Stimulated activated CD4-positive, alpha-beta T cell treated with anti-CD3 and anti-CD28 coated beads, TNF-alpha, amount 100 ng/mL, for 24 hours (primary cell): ENCODE measurements around the gene BZW2.

ENCODE experiments used
- DNase-seq, 3 experiments: peaks; one replicate each; pipeline ENCODE4 v3.0.0-alpha.2; 2020; ENCODE audit warnings: low read depth in 3 of 3

BZW2 gene

GRCh38 chr7:16645593-16646471 is at the start of gene BZW2, which contains the start of gene ANKMY2:
BZW2 (plus strand) TSS chr7:16646181; CDS start chr7:16665444, 19,263 bp downstream.
ANKMY2 (minus strand) TSS chr7:16645754; CDS start chr7:16645573, 181 bp downstream.
- DNase-seq: peak; percentile 82 to 87 (median 84)

DNA sequence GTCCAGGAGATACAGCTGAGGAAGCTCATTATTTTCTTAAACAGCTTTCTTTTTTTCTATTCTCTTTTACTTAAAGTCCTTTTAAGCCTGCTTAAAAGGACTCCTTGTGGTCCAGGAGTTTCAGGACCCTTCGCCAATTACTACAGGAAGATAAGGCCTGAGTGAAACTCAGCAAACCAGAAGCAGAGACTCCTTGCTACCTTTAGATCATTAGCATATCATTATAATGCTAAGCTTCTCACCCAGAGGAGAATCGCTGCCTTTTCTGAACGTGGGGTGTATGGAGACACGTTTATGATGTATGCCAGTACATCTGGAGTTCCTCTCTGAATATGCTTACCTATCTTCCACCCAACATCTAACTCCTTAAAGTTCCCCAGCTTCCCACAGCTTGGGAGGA is 48.0 kb upstream of the BZW2 start:
- no peak for DNase-seq

DNA sequence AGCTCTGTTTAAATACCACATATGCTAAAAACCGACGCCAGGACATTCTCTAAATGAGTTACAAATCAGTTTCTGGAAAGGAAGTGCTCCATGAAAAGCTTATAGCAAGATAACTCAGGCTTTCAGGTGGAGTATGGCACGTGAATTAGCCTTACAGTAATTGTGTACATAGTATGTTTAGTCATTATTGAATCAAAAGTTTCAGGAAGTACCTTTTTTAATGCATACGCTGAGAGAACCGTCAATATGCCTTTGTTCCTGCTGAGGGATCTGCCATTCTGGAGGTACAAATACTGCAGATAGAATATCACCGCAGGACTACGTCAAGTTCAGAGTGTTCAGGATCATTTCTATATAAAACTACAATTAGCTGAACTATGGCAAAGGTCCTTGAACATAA is 46.1 kb upstream of the BZW2 start:
- DNase-seq: no peak

DNA sequence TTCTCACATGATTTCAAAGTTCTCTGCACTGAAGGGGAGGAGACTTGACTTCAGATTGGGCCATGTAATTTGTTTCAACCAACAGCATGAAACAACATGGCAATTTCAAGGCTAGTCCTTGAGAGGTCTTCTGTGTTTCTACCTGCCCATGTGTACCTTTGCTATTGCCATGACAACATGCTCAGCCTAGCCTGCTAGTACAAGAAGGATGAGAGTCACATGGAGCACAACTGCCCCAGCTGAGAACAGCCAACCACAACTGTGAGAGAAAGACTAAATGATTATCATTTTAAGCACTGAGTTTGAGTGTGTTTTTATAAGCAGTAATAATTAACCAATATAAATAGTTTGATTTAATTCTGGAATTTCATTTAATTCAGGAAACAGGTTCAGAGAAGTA is 42.3 kb upstream of the BZW2 start:
- DNase-seq: no peak

- DNase-seq: no peak
Measured at GRCh38 chr7:16604054-16604453, 41.9 kb upstream of the BZW2 start.

DNA sequence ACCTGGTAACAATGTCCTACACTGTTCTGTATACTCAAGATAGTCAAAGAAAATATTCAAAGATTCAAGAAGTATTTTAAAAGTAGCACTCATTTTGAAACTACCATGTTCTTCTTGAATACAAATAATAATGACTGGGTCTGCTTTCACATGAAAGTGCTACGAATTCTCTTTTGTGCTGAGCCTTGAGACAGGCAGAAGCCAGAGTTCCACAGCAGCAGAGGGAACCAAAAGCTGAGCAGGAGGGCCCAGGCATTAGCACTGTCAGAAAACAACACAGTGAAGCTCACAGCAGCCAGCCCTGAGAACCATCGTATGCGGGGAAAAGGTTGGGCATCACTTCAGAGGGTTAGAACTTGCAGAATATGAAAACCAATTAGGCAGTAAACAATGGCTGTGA is 39.3 kb upstream of the BZW2 start:
- no peak for DNase-seq

DNA sequence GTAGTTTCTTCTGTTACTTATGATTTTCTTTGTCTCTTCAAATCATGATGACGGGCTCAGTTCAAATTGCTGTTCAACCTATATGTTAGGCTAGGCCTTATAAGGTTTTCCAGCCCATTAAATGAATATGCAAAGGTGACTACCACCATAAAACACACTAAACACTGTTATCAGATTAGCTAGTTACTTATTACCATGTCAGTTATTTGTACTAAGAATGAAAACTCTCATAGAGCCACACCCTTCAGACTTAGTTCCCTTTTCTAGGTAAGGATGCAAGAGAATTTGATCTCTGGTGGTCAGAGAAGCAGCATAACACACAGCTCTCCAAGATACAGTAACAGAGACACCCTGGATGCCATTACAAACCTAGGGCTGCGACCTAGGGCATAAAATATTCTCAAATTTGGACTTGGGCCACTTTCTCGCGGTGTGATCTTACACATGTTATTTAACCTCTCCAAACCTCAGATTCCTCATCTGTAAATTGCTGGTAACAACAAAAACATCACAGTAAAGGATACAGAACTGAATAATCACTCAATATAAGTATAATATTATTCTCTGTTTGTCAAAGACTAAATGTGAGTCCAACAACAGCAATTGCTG is 36.0 kb upstream of the BZW2 start:
- DNase-seq: no peak

DNA sequence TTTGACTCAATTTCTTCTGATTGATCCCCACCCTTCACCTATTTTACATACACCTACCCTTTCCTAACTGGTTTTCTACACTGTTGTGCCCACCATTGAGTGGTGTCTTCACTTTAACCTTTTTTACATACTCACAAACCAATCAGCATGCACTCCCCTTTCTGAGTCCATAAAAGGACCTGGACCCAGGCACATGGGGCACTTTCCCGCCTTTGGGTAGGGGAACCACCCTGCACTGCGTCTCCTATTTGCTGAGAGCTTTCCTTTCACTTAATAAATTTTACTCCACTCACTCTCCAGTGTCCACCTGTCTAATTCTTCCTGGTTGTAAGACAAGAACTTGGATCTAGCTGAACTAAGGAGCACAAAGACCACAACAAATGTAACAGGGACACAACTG is 34.3 kb upstream of the BZW2 start:
- no peak for DNase-seq

GRCh38 chr7:16615228-16615627 is 30.8 kb upstream of the BZW2 start:
- DNase-seq: no peak

DNA sequence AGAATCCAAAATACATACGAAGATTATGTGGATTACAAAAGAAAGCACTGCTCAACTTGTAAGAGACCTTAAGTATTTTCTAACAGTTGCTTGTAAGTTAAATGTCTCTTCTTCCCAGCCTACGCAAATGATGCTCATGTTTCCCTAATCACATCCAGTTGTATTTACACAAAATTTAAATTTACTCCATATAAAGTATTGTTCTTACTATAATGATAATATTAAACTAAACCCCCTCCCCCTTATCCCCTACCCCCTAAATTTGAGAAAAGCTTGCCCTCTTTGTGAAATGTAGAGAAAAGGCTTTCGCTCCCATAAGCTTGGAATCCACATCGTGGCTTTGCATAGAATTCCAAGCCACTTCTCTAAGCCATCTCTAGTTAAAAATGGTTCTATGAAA is 29.9 kb upstream of the BZW2 start:
- no peak for DNase-seq

- DNase-seq: no peak
Measured at GRCh38 chr7:16616542-16616941, 29.4 kb upstream of the BZW2 start.

- no peak for DNase-seq
Measured at GRCh38 chr7:16619979-16620408, 26.0 kb upstream of the BZW2 start.

- DNase-seq: no peak
Measured at GRCh38 chr7:16626388-16626787, 19.6 kb upstream of the BZW2 start.

- no peak for DNase-seq
Measured at GRCh38 chr7:16627236-16627635, 18.7 kb upstream of the BZW2 start.

GRCh38 chr7:16630654-16631053 is 15.3 kb upstream of the BZW2 start:
- no peak for DNase-seq

DNA sequence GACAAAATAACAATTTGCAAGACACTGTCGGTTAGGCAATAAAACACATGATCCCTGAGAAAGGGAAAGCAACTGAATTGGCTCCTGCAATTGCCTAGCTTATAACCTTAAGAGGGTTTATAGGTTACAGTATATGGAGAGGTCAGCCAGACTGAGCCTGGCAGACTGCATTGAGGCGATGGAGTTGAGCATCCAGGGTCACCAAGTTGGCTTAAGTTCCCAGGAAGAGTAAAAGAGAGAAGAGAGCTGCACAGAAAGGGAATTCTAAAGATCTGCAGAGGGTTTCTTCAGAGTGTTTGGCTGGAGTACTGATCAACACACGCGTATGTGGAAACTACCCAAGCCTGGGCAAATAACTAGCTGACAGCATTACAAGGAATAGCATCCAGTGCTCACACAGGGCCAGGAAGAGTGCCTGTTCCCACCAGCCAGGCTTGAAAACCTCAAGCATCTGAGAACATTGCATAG is 11.7 kb upstream of the BZW2 start:
- no peak for DNase-seq

- no peak for DNase-seq
Measured at GRCh38 chr7:16636555-16637101, 9.4 kb upstream of the BZW2 start.

- no peak for DNase-seq
Measured at GRCh38 chr7:16637379-16637778, 8.6 kb upstream of the BZW2 start.

DNA sequence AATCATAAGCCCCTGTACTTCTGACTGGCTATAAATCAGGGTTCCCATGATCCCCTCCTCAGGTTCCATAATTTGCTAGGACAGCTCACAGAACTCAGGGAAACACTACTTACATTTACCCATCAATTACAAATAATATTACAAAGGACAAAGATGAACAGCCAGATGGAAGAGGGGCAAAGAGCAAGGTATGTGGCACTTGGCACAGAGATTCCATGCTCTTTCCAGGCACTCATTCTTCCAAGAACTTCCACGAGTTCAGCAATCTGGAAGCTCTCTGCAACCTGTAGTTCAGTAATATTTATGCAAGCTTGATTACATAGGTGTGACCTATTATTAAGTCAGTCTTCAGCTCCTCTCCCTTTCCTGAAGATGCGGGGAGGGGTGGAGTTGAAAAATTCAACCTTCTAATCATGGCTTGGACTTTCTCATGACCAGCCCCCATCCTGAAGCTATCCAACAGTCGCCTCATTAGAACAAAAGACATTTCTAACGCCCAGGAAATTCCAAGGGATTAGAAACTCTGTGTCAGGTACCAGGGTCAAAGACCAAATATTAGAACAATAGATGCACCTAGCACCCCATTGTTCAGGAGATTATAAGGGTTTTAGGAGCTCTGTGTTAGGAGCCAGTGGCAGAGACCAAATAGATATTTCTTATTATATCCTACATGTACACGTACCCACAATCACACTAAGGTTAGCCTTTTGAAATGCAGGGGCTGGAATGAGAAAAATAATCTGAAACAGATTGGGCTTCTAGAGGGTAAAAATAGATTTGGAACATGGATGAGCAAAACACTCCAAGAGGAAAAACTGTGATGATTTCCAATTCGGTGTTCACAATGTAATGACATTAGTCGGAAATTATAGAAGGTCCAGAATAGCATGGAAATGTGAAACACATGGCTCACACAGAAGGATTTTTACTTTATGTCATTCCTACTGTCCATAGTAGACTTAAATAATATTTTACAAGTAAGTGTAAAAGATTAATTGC is 7.4 kb upstream of the BZW2 start:
- DNase-seq: no peak

GRCh38 chr7:16644157-16644556 is 1.8 kb upstream of the BZW2 start:
- DNase-seq: no peak
